ENCODE results near the gene RREB1. TPM values are rescaled to one million over a fixed set of nuclear protein-coding genes. Genes with fewer than 3 reads are reported as not detected.
A peak's percentile ranks its signal among the peaks of the same experiment; 100 is the strongest.
"Not testable (repeated sequence)": the region's sequence is repeated elsewhere in the genome, so short reads cannot be mapped to it uniquely, and the experiment has no call there.

RREB1 gene
- total RNA-seq, 2 donors from 2014 or later = 20.6 to 27.5 TPM

DNA sequence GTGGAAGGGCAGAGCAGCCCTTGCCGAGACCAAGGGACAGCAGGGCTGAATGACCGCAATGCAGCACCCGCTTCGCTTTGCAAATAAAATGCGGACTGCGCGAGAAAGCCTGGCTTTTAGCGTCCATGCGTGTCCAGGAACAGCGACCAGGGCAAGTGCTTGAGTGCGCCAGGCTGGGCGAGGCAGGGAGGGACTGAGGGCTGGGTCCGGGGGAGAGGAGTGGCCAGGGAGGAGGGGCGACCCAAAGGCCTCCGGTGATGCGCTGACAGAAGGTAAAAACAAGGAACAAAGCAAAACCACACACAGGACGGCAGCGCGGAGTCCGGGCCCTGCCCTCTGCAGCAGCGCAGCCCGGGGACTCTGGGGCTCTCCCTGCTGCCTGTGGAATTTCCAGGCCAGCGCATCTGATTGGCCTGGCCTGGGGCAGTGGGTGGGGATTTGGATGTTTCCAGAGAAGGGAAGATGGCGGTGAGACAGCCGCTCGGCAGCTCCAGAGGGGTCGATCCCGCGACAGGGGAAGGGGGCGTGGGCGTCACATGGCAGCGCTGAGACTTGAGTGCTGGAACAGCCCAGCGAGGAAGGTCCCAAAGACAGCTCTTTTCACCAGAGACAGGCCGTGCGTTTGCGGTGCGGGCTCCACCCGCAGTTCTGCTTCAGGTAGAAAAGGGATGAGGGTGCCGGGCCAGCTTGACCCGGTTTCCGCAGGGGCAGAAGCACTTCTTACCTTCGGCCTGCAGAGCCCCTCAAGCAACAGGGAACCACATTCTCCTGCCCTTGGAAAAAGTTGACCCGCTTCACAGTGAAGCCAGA lies 153.5 kb downstream of the RREB1 start:
- H3K4me3 Mint-ChIP-seq = peak overlapping the region; percentile 71

DNA sequence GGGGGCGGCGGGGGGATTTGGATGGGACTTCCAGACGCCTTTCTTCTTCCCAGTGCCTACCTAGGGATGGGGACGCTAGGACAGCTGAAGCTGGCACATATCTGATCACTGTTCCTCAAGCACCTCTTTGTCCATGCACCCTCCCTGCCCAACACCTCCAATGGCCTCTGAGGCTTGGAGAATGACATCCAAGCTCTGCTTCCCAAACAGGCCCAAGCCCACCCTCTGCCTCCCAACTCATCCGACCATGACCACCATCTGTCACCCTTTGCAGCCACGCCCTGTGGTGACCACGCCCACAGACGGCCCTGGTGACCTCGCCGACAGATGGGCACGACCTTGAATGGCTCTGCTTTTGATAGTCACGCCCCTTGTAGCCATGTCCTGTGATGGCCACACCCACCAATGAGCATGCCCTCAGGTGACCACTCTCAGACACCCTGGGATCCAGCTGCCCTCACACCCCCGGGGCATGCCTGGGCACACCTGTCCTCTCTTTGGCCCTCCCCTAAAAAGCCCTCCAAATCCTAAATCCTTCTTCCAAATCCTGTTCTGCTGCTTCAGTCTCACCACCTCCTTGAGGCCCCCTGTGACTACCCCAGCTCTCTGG lies 154.2 kb downstream of the RREB1 start:
- H3K36me3 Mint-ChIP-seq = no peaks in the 10 kb centered on the region
- H3K4me3 Mint-ChIP-seq = peak overlapping the region; percentile 53
- H3K4me1 Mint-ChIP-seq (ENCODE audit: low read depth in 2 of 2) = peaks cover 8 to 16% of the 10 kb centered on the region in 2 donors
- ATAC-seq = no peak
- peak overlapping the region in 1 of 2 donors; percentile 50 for H3K27ac Mint-ChIP-seq
- peaks cover 19 to 20% of the 10 kb centered on the region in 2 donors for H3K27me3 Mint-ChIP-seq
- no peak for DNase-seq (ENCODE audit: low spot score)
- no peaks in the 10 kb centered on the region for H3K9me3 Mint-ChIP-seq

More for the DNA sequence above, 153.5 kb downstream of the RREB1 start:
- no peaks in the 10 kb centered on the region for H3K36me3 Mint-ChIP-seq
- ATAC-seq = peak; percentile 72 to 87
- H3K27me3 Mint-ChIP-seq = peaks cover 19 to 20% of the 10 kb centered on the region in 2 donors
- H3K9me3 Mint-ChIP-seq = no peaks in the 10 kb centered on the region
- peak; percentile 69 for DNase-seq (ENCODE audit: low spot score)
- peaks cover 8 to 16% of the 10 kb centered on the region in 2 donors for H3K4me1 Mint-ChIP-seq (ENCODE audit: low read depth in 2 of 2)
- H3K27ac Mint-ChIP-seq = peak overlapping the region in 1 of 2 donors; percentile 55

- H3K27ac Mint-ChIP-seq = peak overlapping the region in 1 of 2 donors; percentile 50
- no peaks in the 10 kb centered on the region for H3K9me3 Mint-ChIP-seq
- ATAC-seq = no peak
- peaks cover 19 to 20% of the 10 kb centered on the region in 2 donors for H3K27me3 Mint-ChIP-seq
- DNase-seq (ENCODE audit: low spot score) = no peak
- H3K36me3 Mint-ChIP-seq = no peaks in the 10 kb centered on the region
- no peak overlapping the region for H3K4me3 Mint-ChIP-seq
- H3K4me1 Mint-ChIP-seq (ENCODE audit: low read depth in 2 of 2) = peaks cover 8 to 16% of the 10 kb centered on the region in 2 donors
These were observed 155.2 kb downstream of the RREB1 start for GRCh38 chr6:7262746-7263518.

DNA sequence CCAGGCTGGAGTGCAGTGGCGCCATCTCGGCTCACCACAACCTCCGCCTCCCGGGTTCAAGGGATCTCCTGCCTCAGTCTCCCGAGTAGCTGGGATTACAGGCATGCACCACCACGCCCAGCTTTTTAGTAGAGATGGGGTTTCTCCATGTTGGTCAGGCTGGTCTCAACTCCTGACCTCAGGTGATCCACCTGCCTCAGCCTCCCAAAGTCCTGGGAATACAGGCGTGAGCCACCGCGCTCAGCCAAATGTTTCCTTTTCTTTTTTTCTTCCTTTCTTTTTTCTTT lies 155.7 kb downstream of the RREB1 start:
- not testable (repeated sequence) for H3K27ac Mint-ChIP-seq; H3K9me3 Mint-ChIP-seq; DNase-seq (ENCODE audit: low spot score); H3K36me3 Mint-ChIP-seq; H3K4me3 Mint-ChIP-seq; ATAC-seq
- H3K4me1 Mint-ChIP-seq (ENCODE audit: low read depth in 2 of 2) = peaks cover 8 to 16% of the 10 kb centered on the region in 2 donors
- peaks cover 19 to 20% of the 10 kb centered on the region in 2 donors for H3K27me3 Mint-ChIP-seq

DNA sequence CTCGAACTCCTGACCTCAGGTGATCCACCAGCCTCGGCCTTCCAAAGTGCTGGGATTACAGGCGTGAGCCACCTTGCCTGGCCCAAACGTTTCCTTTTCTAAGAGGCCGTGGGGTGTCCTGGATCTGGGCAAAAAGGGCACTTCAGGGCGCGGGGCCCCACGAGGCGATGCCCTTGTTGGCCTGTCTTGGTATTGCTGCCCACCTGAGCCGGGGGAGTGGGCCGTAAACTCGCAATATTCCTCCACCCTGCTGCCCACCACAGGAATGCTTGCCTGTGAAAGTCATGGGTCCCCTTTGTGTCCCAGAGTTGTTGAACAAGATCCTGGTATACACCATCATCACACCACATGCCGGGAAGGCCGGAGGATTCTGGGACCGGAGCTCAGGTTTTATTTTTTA lies 156.3 kb downstream of the RREB1 start:
- no peaks in the 10 kb centered on the region for H3K9me3 Mint-ChIP-seq
- ATAC-seq = no peak
- DNase-seq (ENCODE audit: low spot score) = no peak
- H3K36me3 Mint-ChIP-seq = no peaks in the 10 kb centered on the region
- H3K4me3 Mint-ChIP-seq = no peak overlapping the region
- H3K4me1 Mint-ChIP-seq (ENCODE audit: low read depth in 2 of 2) = peaks cover 8 to 16% of the 10 kb centered on the region in 2 donors
- peaks cover 19 to 20% of the 10 kb centered on the region in 2 donors for H3K27me3 Mint-ChIP-seq
- no peak overlapping the region for H3K27ac Mint-ChIP-seq

DNA sequence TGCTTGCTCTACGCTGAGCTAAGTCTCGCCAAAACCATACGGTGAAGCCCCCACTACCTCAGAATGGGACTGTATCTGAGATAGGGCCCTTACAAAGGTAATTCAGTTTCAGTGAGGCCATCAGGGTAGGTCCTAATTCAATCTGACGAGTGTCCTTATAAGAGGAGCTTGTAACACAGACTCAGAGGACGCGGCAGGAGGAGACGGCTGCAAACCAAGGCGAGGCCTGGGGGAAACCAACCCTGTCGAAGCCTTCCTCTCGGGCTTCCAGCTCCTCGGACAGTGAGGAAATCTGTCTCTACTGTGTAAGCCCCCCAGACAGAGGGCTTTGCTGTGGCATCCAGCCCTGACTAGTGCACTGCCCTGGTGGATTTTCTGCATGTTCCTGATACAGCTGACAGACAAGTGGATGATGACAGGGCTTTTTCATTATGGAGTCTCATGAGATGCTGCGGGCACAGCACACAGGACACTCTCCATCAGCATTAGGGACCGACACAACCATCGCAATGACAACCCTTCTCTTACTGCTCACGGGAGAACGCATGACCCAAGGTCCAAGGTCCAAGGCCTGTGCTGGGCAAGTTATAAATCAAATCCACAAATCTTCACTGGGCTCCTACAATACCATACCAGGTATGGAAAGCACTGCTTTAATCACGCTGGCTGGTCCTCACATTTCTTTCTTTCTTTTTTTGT lies 157.1 kb downstream of the RREB1 start:
- Mint-ChIP-seq H3K27me3 (peaks cover 11 to 12% of the 10 kb centered on the region in 2 donors), H3K4me1 (ENCODE audit: low read depth in 2 of 2) (peaks cover 8 to 16% of the 10 kb centered on the region in 2 donors), H3K4me3 (no peak overlapping the region), H3K27ac (no peak overlapping the region), H3K36me3 (no peaks in the 10 kb centered on the region), H3K9me3 (no peaks in the 10 kb centered on the region)
- ATAC-seq (no peak), DNase-seq (ENCODE audit: low spot score) (no peak)

DNA sequence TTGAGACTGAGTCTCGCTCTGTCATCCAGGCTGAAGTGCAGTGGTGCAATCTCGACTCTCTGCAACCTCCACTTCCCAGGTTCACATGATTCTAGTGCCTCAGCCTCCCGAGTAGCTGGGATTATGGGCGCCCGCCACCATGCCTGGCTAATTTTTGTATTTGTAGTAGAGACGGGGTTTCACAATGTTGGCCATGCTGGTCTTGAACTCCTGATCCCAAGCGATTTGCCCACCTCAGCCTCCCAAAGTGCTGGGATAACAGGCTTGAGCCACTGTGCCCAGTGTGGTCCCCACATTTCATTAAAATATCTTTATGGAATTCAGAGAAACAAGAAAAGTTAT lies 157.6 kb downstream of the RREB1 start:
- not testable (repeated sequence) for H3K9me3 Mint-ChIP-seq; H3K4me3 Mint-ChIP-seq; H3K27me3 Mint-ChIP-seq; H3K36me3 Mint-ChIP-seq; H3K27ac Mint-ChIP-seq; ATAC-seq; DNase-seq (ENCODE audit: low spot score)
- peaks cover 7 to 15% of the 10 kb centered on the region in 2 donors for H3K4me1 Mint-ChIP-seq (ENCODE audit: low read depth in 2 of 2)

GRCh38 chr6:7267071-7267465 lies 159.3 kb downstream of the RREB1 start:
- Mint-ChIP-seq H3K27ac (no peak overlapping the region), H3K4me1 (ENCODE audit: low read depth in 2 of 2) (peaks cover 0 to 4% of the 10 kb centered on the region in 2 donors), H3K36me3 (no peaks in the 10 kb centered on the region), H3K4me3 (no peak overlapping the region), H3K9me3 (no peaks in the 10 kb centered on the region), H3K27me3 (peaks cover 0 to 6% of the 10 kb centered on the region in 2 donors)
- ATAC-seq = no peak
- no peak for DNase-seq (ENCODE audit: low spot score)

- ATAC-seq (no peak), DNase-seq (ENCODE audit: low spot score) (no peak)
- Mint-ChIP-seq H3K27ac (no peak overlapping the region), H3K4me1 (ENCODE audit: low read depth in 2 of 2) (no peaks in the 10 kb centered on the region), H3K4me3 (no peak overlapping the region), H3K36me3 (no peaks in the 10 kb centered on the region), H3K9me3 (no peaks in the 10 kb centered on the region), H3K27me3 (peaks cover 0 to 3% of the 10 kb centered on the region in 2 donors)
These were observed 159.8 kb downstream of the RREB1 start for GRCh38 chr6:7267466-7268091.

DNA sequence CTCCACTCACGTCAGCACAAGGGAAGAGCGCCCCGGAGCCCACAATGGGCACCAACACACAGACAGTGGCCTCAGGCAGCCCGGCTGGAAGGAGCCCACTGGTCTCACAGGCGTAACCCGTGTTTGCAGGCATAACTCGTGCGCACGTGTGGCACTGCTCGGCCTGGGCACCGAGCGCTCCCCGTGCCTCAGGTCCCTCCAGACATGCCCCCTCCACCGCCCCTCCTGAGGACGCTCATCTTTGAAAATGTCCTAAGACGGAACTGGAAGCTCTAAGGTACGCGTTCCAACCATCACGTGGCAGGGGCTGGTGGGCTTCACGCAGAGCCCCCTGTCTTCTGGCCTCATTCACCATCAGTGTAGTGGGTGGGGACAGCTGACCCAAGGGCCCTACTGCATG lies 160.6 kb downstream of the RREB1 start:
- no peak for ATAC-seq
- H3K27ac Mint-ChIP-seq = no peak overlapping the region

GRCh38 chr6:7268816-7269555 lies 161.2 kb downstream of the RREB1 start:
- Mint-ChIP-seq H3K4me1 (ENCODE audit: low read depth in 2 of 2) (no peaks in the 10 kb centered on the region), H3K27me3 (peaks cover 0 to 4% of the 10 kb centered on the region in 2 donors), H3K36me3 (no peaks in the 10 kb centered on the region), H3K9me3 (no peaks in the 10 kb centered on the region), H3K4me3 (no peak overlapping the region), H3K27ac (no peak overlapping the region)
- DNase-seq (ENCODE audit: low spot score) = no peak
- ATAC-seq = no peak

More for the DNA sequence above, 160.6 kb downstream of the RREB1 start:
- no peaks in the 10 kb centered on the region for H3K4me1 Mint-ChIP-seq (ENCODE audit: low read depth in 2 of 2)
- H3K4me3 Mint-ChIP-seq = no peak overlapping the region
- DNase-seq (ENCODE audit: low spot score) = no peak
- peaks cover 0 to 3% of the 10 kb centered on the region in 2 donors for H3K27me3 Mint-ChIP-seq
- H3K36me3 Mint-ChIP-seq = no peaks in the 10 kb centered on the region
- no peaks in the 10 kb centered on the region for H3K9me3 Mint-ChIP-seq

GRCh38 chr6:7269816-7270215 lies 162.1 kb downstream of the RREB1 start:
- DNase-seq (ENCODE audit: low spot score) (no peak), ATAC-seq (no peak)
- Mint-ChIP-seq H3K4me3 (no peak overlapping the region), H3K27me3 (peaks cover 0 to 4% of the 10 kb centered on the region in 2 donors), H3K9me3 (no peaks in the 10 kb centered on the region), H3K27ac (peak overlapping the region in 1 of 2 donors; percentile 14), H3K4me1 (ENCODE audit: low read depth in 2 of 2) (no peaks in the 10 kb centered on the region), H3K36me3 (no peaks in the 10 kb centered on the region)

All from natural killer cell treated with Interleukin-12 subunit alpha and Interleukin-12 subunit beta and Interleukin-15 and Interleukin-18, amount 100 ng/mL, for 72 hours (primary cell).